IPS-11a (cell line): ENCODE results near the gene WNT8A.

Experiments
- H3K4me3 ChIP-seq: one replicate; pipeline ENCODE4 v1.5.1; 2013; ENCODE audit warnings: low read depth, low read length, control low read depth

The WNT8A gene

DNA sequence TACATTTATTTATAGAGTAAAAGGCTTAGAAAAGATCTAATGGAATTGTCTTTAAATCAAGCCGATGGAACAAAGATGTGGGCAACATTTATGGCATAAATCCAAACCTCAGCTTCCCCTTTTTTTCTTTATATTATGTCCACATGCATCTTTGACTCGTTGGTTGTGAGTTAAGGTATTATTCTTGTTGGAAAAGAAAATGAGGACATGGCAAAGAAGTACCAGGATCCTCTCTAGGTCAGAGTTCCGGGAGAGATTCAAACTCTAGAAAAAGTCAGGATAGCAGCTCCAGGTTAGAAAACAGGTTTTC is 55.9 kb downstream of the WNT8A start:
- H3K4me3 ChIP-seq, result no peak overlapping the region

DNA sequence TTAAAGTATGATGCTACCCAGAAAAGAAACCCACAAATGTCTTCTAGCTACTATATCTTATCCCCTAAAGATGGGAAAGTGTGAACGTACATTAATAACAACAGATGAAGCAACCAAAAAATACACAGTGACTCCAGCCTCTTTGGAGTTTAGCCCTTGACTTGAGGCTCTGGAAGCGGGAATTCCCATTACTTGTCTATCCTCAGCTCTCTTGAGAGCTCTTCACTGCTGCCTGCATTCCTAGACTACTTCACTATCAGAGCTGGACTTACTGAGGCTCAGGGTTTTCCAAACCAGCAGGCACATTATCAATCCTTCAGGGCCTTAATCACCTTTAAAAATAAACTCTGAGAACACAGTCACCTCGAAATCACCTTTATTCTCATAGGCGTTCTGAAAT is 56.4 kb downstream of the WNT8A start:
- H3K4me3 ChIP-seq, result no peak overlapping the region
